PC-9 (cell line): ENCODE measurements around the gene DDOST.

Experiments used
- CTCF ChIP-seq: fragments of 200-600 bp; sonication (generic); conservative IDR thresholded peaks from 2 replicates; pipeline ENCODE4 v1.6.1; 2017; ENCODE audit warnings: mixed run types, antibody characterized with exemption, mild to moderate bottlenecking, moderate library complexity
- EZH2 ChIP-seq: fragments of 200-600 bp; sonication (generic); IDR thresholded peaks from 2 replicates; pipeline ENCODE4 v1.8.0; 2017; ENCODE audit warnings: antibody characterized with exemption, low read depth

GRCh38 chr1:20621012-20621411, 40.2 kb downstream of the DDOST start:
- no peak for TF ChIP-seq CTCF
- TF ChIP-seq EZH2 = no peak
